ENCODE results near the gene CLNK. TPM values are rescaled to one million over a fixed set of nuclear protein-coding genes. Genes with fewer than 3 reads are reported as not detected.

CLNK gene
- total RNA-seq, 2 experiments from 2014 or later, result 0.05 to 0.17 TPM

DNA sequence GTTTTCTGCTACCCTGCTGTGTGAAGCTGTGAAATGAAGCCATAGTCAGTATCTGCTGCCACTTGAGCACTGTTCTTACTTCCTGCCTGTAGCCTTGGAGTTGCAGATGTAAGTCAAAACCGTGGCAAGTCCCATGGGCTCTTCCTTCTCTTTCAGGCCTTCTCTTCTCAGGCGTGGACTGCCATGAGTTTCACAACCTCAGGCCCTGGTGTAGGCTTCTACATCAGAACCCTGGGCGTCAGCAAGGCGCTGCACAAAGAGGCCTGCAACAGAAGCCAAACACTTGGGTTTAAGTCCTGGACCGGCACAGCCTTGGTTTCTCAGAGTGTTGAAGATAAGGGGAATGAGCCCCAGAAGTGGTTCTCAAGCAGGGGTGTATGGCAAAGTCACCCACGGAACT, 229.8 kb downstream of the CLNK start:
- ChIA-PET CTCF (no interaction called here), POLR2A (interaction anchor here (0.5 kb wide), 1 partner anchor 20 kb away, joined by 3 read pairs; no protein-coding TSS in a partner anchor)
- ATAC-seq (ENCODE audit: poor library complexity) (no peak), DNase-seq (no peak)
- no peak for TF ChIP-seq CTCF (IDR thresholded peaks at IDR 0.05)
- no peak overlapping the region for H3K27ac Mint-ChIP-seq
- peaks cover 10% of the 10 kb centered on the region for H3K9me3 Mint-ChIP-seq
- H3K4me1 Mint-ChIP-seq (ENCODE audit: low read depth), result peaks cover 31% of the 10 kb centered on the region
- peaks cover 32% of the 10 kb centered on the region for H3K36me3 ChIP-seq (ENCODE audit: insufficient read depth, low read length)
- H3K36me3 Mint-ChIP-seq (ENCODE audit: low read depth), result peaks cover 69% of the 10 kb centered on the region
- intact Hi-C loops (cut with DNase I, micrococcal nuclease), result no loop called here
- H3K27me3 ChIP-seq (ENCODE audit: control insufficient read depth in 1 of 2, insufficient read depth in 2 of 2, low read length in 2 of 2), result no peaks in the 10 kb centered on the region
- H3K27me3 Mint-ChIP-seq, result no peaks in the 10 kb centered on the region
- peaks cover 5 to 9% of the 10 kb centered on the region in 2 experiments for H3K9me3 ChIP-seq (ENCODE audit: control insufficient read depth in 1 of 2, insufficient read depth in 1 of 2, low read length in 2 of 2)
- no peak overlapping the region for H3K27ac ChIP-seq (ENCODE audit: low read depth in 1 of 2, low read length in 2 of 2)
- no peak overlapping the region for H3K4me3 ChIP-seq (ENCODE audit: low read length)
- H3K4me3 Mint-ChIP-seq, result no peak overlapping the region
- H3K4me1 ChIP-seq (ENCODE audit: insufficient read depth, low read length), result peaks cover 22% of the 10 kb centered on the region

DNA sequence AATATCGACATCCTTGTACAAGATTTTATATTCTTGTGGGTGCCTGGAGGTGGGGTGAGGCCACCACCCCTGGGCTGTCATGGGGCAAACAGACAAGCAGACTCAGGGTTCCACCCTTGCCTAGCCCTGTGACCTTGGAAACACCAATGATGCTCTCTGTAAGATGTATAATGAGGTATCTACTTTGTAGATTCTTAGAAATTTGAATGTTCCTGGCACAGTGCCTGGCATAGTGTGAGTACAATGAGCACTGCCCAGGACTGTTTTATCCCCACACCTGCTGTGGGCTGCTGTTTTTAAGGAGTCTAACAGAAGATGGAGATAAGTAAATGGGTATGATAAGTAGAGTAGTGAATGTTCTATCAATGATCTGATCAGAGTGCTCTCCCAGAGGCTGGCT, 230.4 kb downstream of the CLNK start:
- peaks cover 22% of the 10 kb centered on the region for H3K4me1 ChIP-seq (ENCODE audit: insufficient read depth, low read length)
- H3K9me3 ChIP-seq (ENCODE audit: control insufficient read depth in 1 of 2, insufficient read depth in 1 of 2, low read length in 2 of 2), result peaks cover 5 to 9% of the 10 kb centered on the region in 2 experiments
- no peak for DNase-seq
- ChIA-PET CTCF (no interaction called here), POLR2A (no interaction called here)
- H3K4me3 ChIP-seq (ENCODE audit: low read length), result no peak overlapping the region
- H3K27me3 ChIP-seq (ENCODE audit: control insufficient read depth in 1 of 2, insufficient read depth in 2 of 2, low read length in 2 of 2), result no peaks in the 10 kb centered on the region
- H3K9me3 Mint-ChIP-seq, result peaks cover 15% of the 10 kb centered on the region
- peak overlapping the region; percentile 50 for H3K4me3 Mint-ChIP-seq
- H3K27ac Mint-ChIP-seq, result no peak overlapping the region
- H3K27ac ChIP-seq (ENCODE audit: low read depth in 1 of 2, low read length in 2 of 2), result no peak overlapping the region
- peaks cover 31% of the 10 kb centered on the region for H3K4me1 Mint-ChIP-seq (ENCODE audit: low read depth)
- no peak for ATAC-seq (ENCODE audit: poor library complexity)
- peaks cover 32% of the 10 kb centered on the region for H3K36me3 ChIP-seq (ENCODE audit: insufficient read depth, low read length)
- intact Hi-C loops (cut with DNase I, micrococcal nuclease), result no loop called here
- no peak for TF ChIP-seq CTCF (IDR thresholded peaks at IDR 0.05)
- peaks cover 75% of the 10 kb centered on the region for H3K36me3 Mint-ChIP-seq (ENCODE audit: low read depth)
- H3K27me3 Mint-ChIP-seq, result no peaks in the 10 kb centered on the region

GRCh38 chr4:10448991-10449390, 235.6 kb downstream of the CLNK start:
- peaks cover 31% of the 10 kb centered on the region for H3K9me3 Mint-ChIP-seq

More at GRCh38 chr4:10448991-10449390, 235.6 kb downstream of the CLNK start:
- no peak overlapping the region for H3K27ac ChIP-seq (ENCODE audit: low read depth in 1 of 2, low read length in 2 of 2)
- H3K4me3 ChIP-seq (ENCODE audit: low read length), result no peak overlapping the region
- ChIA-PET CTCF (interaction anchor here (1.1 kb wide), 1 partner anchor 12 kb away, joined by 3 read pairs; no protein-coding TSS in a partner anchor), POLR2A (no interaction called here)
- H3K27me3 Mint-ChIP-seq, result no peaks in the 10 kb centered on the region
- no peaks in the 10 kb centered on the region for H3K27me3 ChIP-seq (ENCODE audit: control insufficient read depth in 1 of 2, insufficient read depth in 2 of 2, low read length in 2 of 2)
- no peak for TF ChIP-seq CTCF (IDR thresholded peaks at IDR 0.05)
- intact Hi-C loops (cut with DNase I, micrococcal nuclease), result no loop called here
- H3K4me3 Mint-ChIP-seq, result no peak overlapping the region
- DNase-seq (no peak), ATAC-seq (ENCODE audit: poor library complexity) (no peak)
- H3K27ac Mint-ChIP-seq, result no peak overlapping the region
- peaks cover 46% of the 10 kb centered on the region for H3K36me3 ChIP-seq (ENCODE audit: insufficient read depth, low read length)
- H3K9me3 ChIP-seq (ENCODE audit: control insufficient read depth in 1 of 2, insufficient read depth in 1 of 2, low read length in 2 of 2), result peaks cover 9 to 46% of the 10 kb centered on the region in 2 experiments
- H3K4me1 Mint-ChIP-seq (ENCODE audit: low read depth), result peaks cover 11% of the 10 kb centered on the region
- H3K36me3 Mint-ChIP-seq (ENCODE audit: low read depth), result peaks cover 100% of the 10 kb centered on the region
- H3K4me1 ChIP-seq (ENCODE audit: insufficient read depth, low read length), result no peaks in the 10 kb centered on the region

Data from CD4-positive, alpha-beta T cell (primary cell).